Bronchial epithelial cell (primary cell): ENCODE data around the gene KIF4A. TPM values are rescaled to one million over a fixed set of nuclear protein-coding genes. Genes with fewer than 3 reads are reported as not detected.
"Not testable (repeated sequence)": the region's sequence is repeated elsewhere in the genome, so short reads cannot be mapped to it uniquely, and the experiment has no call there.

ENCODE experiments used
- DNase-seq: peaks from one replicate; pipeline ENCODE4 v3.0.0-alpha.2; 2010; ENCODE audit warnings: low read depth
- FAIRE-seq: peaks from 2 replicates; lab custom pipeline; 2011; peaks lifted over from hg19 to GRCh38; lab: Jason Lieb, UNC
- H3K27me3 ChIP-seq: 2 replicates; pipeline ENCODE4 v1.5.1; 2011; ENCODE audit warnings: low read length; ENCODE audit not compliant: control insufficient read depth, insufficient read depth
- H3K36me3 ChIP-seq: 2 replicates; pipeline ENCODE4 v1.5.1; 2011; ENCODE audit warnings: low read length; ENCODE audit not compliant: control insufficient read depth, insufficient read depth
- H3K4me3 ChIP-seq: 2 replicates; pipeline ENCODE4 v1.5.1; 2011; ENCODE audit warnings: mild to moderate bottlenecking, low read depth, low read length, control low read depth
- total RNA-seq: library from RNA; depleted of rRNA; stranded (reverse); fragments of >200 nt; gene quantifications from 2 replicates; pipeline ENCODE4 v1.2.1, GENCODE V29; 2014
- TF ChIP-seq, protein P1 (sequence below): IDR thresholded peaks from 2 replicates; pipeline ENCODE4 v1.5.1; 2011; ENCODE audit warnings: mild to moderate bottlenecking, moderate library complexity, low read length, control low read depth, inconsistent platforms; ENCODE audit not compliant: insufficient read depth, severe bottlenecking

Gene KIF4A
- total RNA-seq, 1 donor from 2014 or later = 0.26 TPM

GRCh38 chrX:70386235-70386634, 96.3 kb downstream of the KIF4A start:
- Histone ChIP-seq H3K36me3 (no peaks in the 10 kb centered on the region), H3K4me3 (no peak overlapping the region), H3K27me3 (no peaks in the 10 kb centered on the region)
- DNase-seq (no peak), FAIRE-seq (no peak)
- TF ChIP-seq, protein P1, sequence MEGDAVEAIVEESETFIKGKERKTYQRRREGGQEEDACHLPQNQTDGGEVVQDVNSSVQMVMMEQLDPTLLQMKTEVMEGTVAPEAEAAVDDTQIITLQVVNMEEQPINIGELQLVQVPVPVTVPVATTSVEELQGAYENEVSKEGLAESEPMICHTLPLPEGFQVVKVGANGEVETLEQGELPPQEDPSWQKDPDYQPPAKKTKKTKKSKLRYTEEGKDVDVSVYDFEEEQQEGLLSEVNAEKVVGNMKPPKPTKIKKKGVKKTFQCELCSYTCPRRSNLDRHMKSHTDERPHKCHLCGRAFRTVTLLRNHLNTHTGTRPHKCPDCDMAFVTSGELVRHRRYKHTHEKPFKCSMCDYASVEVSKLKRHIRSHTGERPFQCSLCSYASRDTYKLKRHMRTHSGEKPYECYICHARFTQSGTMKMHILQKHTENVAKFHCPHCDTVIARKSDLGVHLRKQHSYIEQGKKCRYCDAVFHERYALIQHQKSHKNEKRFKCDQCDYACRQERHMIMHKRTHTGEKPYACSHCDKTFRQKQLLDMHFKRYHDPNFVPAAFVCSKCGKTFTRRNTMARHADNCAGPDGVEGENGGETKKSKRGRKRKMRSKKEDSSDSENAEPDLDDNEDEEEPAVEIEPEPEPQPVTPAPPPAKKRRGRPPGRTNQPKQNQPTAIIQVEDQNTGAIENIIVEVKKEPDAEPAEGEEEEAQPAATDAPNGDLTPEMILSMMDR = no peak

GRCh38 chrX:70398899-70399298, 109.0 kb downstream of the KIF4A start:
- no peaks in the 10 kb centered on the region for H3K27me3 ChIP-seq
- no peak overlapping the region for H3K4me3 ChIP-seq
- DNase-seq (peak; percentile 70), FAIRE-seq (no peak)
- H3K36me3 ChIP-seq = no peaks in the 10 kb centered on the region
- TF ChIP-seq, protein P1 = no peak

GRCh38 chrX:70400181-70400580, 110.3 kb downstream of the KIF4A start:
- not testable (repeated sequence) for H3K27me3 ChIP-seq, H3K4me3 ChIP-seq, FAIRE-seq

GRCh38 chrX:70402721-70403120, 112.8 kb downstream of the KIF4A start:
- Histone ChIP-seq H3K27me3 (no peaks in the 10 kb centered on the region), H3K36me3 (no peaks in the 10 kb centered on the region), H3K4me3 (no peak overlapping the region)
- TF ChIP-seq, protein P1 = no peak
- FAIRE-seq (no peak), DNase-seq (peak; percentile 73)

More at GRCh38 chrX:70400181-70400580, 110.3 kb downstream of the KIF4A start:
- H3K36me3 ChIP-seq, DNase-seq: not testable (repeated sequence)

DNA sequence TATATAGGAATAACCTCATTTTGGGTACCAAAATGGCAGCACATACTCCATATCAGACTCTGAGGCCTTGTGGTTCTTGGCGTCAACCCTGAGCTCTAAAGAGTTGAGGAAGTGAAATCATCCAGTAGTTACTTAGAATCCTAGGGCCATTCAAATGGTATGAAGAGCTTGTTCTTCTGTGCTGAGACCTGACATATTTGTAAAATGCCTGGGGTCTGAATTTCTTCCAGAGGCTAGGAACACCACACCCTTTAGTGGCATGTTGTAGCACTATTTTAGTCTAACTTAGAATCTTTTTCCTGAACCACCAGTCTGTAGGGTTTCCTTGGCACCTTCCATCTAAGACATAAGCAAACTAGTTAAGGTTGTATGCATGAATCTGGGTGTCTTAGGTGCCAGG, 115.1 kb downstream of the KIF4A start:
- TF ChIP-seq, protein P1 = no peak
- DNase-seq (peak; percentile 10), FAIRE-seq (no peak)

DNA sequence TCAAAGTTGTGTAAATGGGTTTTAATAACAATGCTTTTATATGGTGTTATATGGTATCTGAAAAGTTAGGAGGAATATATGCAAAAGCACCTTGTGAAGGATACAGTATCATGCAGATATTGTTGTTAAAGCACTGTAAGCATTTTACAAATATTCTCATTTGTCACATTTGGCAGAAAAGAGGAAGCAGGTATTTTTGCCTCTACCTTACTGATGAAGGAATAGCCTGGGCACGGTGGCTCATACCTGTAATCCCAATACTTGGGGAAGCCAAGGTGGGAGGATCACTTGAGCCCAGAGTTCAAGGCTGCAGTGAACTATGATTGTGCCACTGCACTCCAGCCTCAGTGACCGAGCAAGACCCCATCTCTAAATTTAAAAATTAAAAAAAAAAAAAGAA, 121.0 kb downstream of the KIF4A start:
- no peak for FAIRE-seq
- no peaks in the 10 kb centered on the region for H3K27me3 ChIP-seq
- no peak for DNase-seq
- no peak overlapping the region for H3K4me3 ChIP-seq
- TF ChIP-seq, protein P1 = no peak
- no peaks in the 10 kb centered on the region for H3K36me3 ChIP-seq

More for the DNA sequence above, 115.1 kb downstream of the KIF4A start:
- Histone ChIP-seq H3K27me3 (no peaks in the 10 kb centered on the region), H3K36me3 (no peaks in the 10 kb centered on the region), H3K4me3 (no peak overlapping the region)
